GM12878 (cell line): ENCODE results near the gene PVALEF. TPM values are rescaled to one million over a fixed set of nuclear protein-coding genes. Genes with fewer than 3 reads are reported as not detected.

Experiments used
- ATAC-seq: fragments of 200-7000 bp; cut with Tn5 transposase; 3 replicates; pipeline ENCODE4 v1.9.1; 2020; ENCODE audit warnings: mild to moderate bottlenecking, moderate library complexity
- BruUV-seq: library from RNA; stranded (reverse); fragments of 400-500 nt; replicated peaks from 2 replicates; lab custom pipeline; 2021; lab: Mats Ljungman, UMichigan
- CTCF ChIA-PET: fragments of 300-600 bp; sonication (Branson Sonifier 250); formaldehyde crosslinking; extraction: SDS; loops from one replicate; lab custom pipeline; 2021; ENCODE audit warnings: inconsistent platforms; lab: Yijun Ruan, JAX
- POLR2A ChIA-PET: fragments of 350-600 bp; formaldehyde crosslinking; extraction: SDS; loops from one replicate; lab custom pipeline; 2021; ENCODE audit warnings: inconsistent platforms; lab: Charles Lee
- RAD21 ChIA-PET: fragments of 300-600 bp; sonication (Branson Sonifier 250); formaldehyde crosslinking; loops from one replicate; lab custom pipeline; 2023; ENCODE audit warnings: antibody characterized with exemption; ENCODE audit not compliant: unreplicated experiment; lab: Charles Lee
- SMC1A ChIA-PET: fragments of 300-600 bp; sonication (Branson Sonifier 250); formaldehyde crosslinking; loops from one replicate; lab custom pipeline; 2023; ENCODE audit not compliant: unreplicated experiment, uncharacterized antibody; lab: Charles Lee
- DNase-seq: peaks from one replicate; pipeline ENCODE4 v3.0.0-alpha.2; 2011; ENCODE audit warnings: low read depth, low spot score
- FAIRE-seq: peaks from 3 replicates; lab custom pipeline; 2011; peaks lifted over from hg19 to GRCh38; lab: Jason Lieb, UNC
- H2AFZ ChIP-seq: 2 replicates; pipeline ENCODE4 v1.6.0; 2011; ENCODE audit warnings: low read depth, low read length, control low read depth; ENCODE audit not compliant: control insufficient read depth
- H3K27ac ChIP-seq: 2 replicates; pipeline ENCODE4 v1.5.1; 2011; ENCODE audit warnings: control low read depth; ENCODE audit not compliant: control insufficient read depth, insufficient read depth
- H3K27me3 ChIP-seq, 2 experiments: replicated peaks in 1 of 2; 2 replicates each; pipeline versions ENCODE4 v1.6.0 to v1.6.1; 2011; ENCODE audit warnings: low read length in 1 of 2; ENCODE audit not compliant: control insufficient read depth in 2 of 2, insufficient read depth in 2 of 2
- H3K36me3 ChIP-seq, 2 experiments: 2 replicates each; pipeline ENCODE4 v1.5.1; 2011; ENCODE audit warnings: low read length in 1 of 2; ENCODE audit not compliant: control insufficient read depth in 2 of 2, insufficient read depth in 2 of 2
- H3K4me1 ChIP-seq: 2 replicates; pipeline ENCODE4 v1.6.1; 2011; ENCODE audit warnings: mild to moderate bottlenecking, low read length, moderate library complexity, mixed read lengths; ENCODE audit not compliant: control insufficient read depth, insufficient read depth
- H3K4me2 ChIP-seq: 2 replicates; pipeline ENCODE4 v1.6.0; 2011; ENCODE audit warnings: control low read depth; ENCODE audit not compliant: control insufficient read depth, insufficient read depth
- H3K4me3 ChIP-seq: fragments of 200-600 bp; sonication (generic); 2 replicates; pipeline ENCODE4 v1.5.1; 2016
- H3K79me2 ChIP-seq: 2 replicates; pipeline ENCODE4 v1.6.0; 2011; ENCODE audit warnings: low read length; ENCODE audit not compliant: control insufficient read depth, insufficient read depth
- H3K9ac ChIP-seq: 2 replicates; pipeline ENCODE4 v1.8.0; 2011; ENCODE audit warnings: low read length, control low read depth, mixed read lengths; ENCODE audit not compliant: control insufficient read depth, insufficient read depth
- H3K9me3 ChIP-seq: replicated peaks from 3 replicates; pipeline ENCODE4 v1.5.1; 2011; ENCODE audit warnings: mild to moderate bottlenecking, low read length; ENCODE audit not compliant: control insufficient read depth, insufficient read depth
- H4K20me1 ChIP-seq: 2 replicates; pipeline ENCODE4 v1.6.0; 2011; ENCODE audit not compliant: control insufficient read depth, insufficient read depth
- BCL11A ChIP-seq: IDR thresholded peaks from 2 replicates; pipeline ENCODE4 v1.6.1; 2011; ENCODE audit warnings: low read depth, low read length
- CUX1 ChIP-seq: IDR thresholded peaks from 2 replicates; pipeline ENCODE4 v1.6.1; 2012; ENCODE audit warnings: improper control_type of control experiment, low read depth, low read length; ENCODE audit not compliant: insufficient replicate concordance
- HDAC2 ChIP-seq: fragments of 200-600 bp; sonication (generic); IDR thresholded peaks from 2 replicates; pipeline ENCODE4 v1.6.1; 2017
- IKZF1 ChIP-seq: fragments of 450-650 bp; conservative IDR thresholded peaks from 2 replicates; pipeline ENCODE4 v1.6.1; 2017; ENCODE audit warnings: antibody characterized with exemption, mild to moderate bottlenecking
- KAT2A ChIP-seq: conservative IDR thresholded peaks from 2 replicates; pipeline ENCODE4 v1.6.1; 2011; ENCODE audit warnings: low read depth, low read length; ENCODE audit not compliant: control insufficient read depth
- RBBP5 ChIP-seq: fragments of 200-600 bp; sonication (generic); conservative IDR thresholded peaks from 2 replicates; pipeline ENCODE4 v1.6.1; 2016
- RELA ChIP-seq: fragments of 450-650 bp; IDR thresholded peaks from 2 replicates; pipeline ENCODE4 v1.8.0; 2014; ENCODE audit warnings: borderline replicate concordance; ENCODE audit not compliant: partially characterized antibody
- RFX5 ChIP-seq: IDR thresholded peaks from 2 replicates; pipeline ENCODE4 v1.6.1; 2011; ENCODE audit warnings: low read depth, low read length, improper control_type of control experiment
- SREBF2 ChIP-seq: IDR thresholded peaks from 2 replicates; pipeline ENCODE4 v1.6.1; 2012; ENCODE audit warnings: mild to moderate bottlenecking, low read length
- ZBED1 ChIP-seq: IDR thresholded peaks from 2 replicates; pipeline ENCODE4 v1.6.1; 2016; ENCODE audit warnings: borderline replicate concordance
- ZSCAN29 ChIP-seq: fragments of 450-650 bp; IDR thresholded peaks from 2 replicates; pipeline ENCODE4 v1.6.1; 2017; ENCODE audit warnings: mild to moderate bottlenecking, moderate library complexity
- WGBS: methylation state at CpG from one replicate; pipeline ENCODE4 v1.1.6; 2016; ENCODE audit warnings: low lambda C conversion rate; ENCODE audit not compliant: insufficient replicate concordance, insufficient coverage; ENCODE audit errors: missing lambda C conversion rate; 5-methylcytosine and 5-hydroxymethylcytosine counted together
- in situ Hi-C: fragments of 300-500 bp; cut with MboI; formaldehyde crosslinking; loops from 9 replicates; pipeline ENCODE4 v1.14.3; 2018; ENCODE audit warnings: mixed read lengths
- intact Hi-C: fragments of 100-400 bp; cut with micrococcal nuclease; formaldehyde crosslinking; loops from one replicate; pipeline ENCODE4 v1.14.2; 2022; ENCODE audit not compliant: unreplicated experiment
- polyA plus RNA-seq, 11 experiments: library from polyadenylated mRNA; depleted of rRNA in 4 of 11; unstranded in 6 of 11; stranded (reverse) in 5 of 11; fragments of >200 nt; fragmentation: Nextera tagmentation in 4 of 11; fragmentation: Illumina TruSeq in 1 of 11; extraction: Ambion mirVana in 4 of 11; extraction: Trizol in 1 of 11; gene quantifications; 1 replicate in 1 of 11; 2 replicates in 10 of 11; pipeline versions ENCODE4 v1.2.1 to v1.2.3, GENCODE V29; 2011 to 2016; ENCODE audit warnings: inconsistent platforms in 2 of 11, missing spikeins in 2 of 11, low read depth in 1 of 11
- total RNA-seq, 4 experiments: library from RNA; depleted of rRNA in 3 of 4; stranded (reverse); fragments of >200 nt in 3 of 4; fragmentation: Illumina TruSeq in 1 of 4; extraction: Trizol in 1 of 4; gene quantifications; 2 replicates each; pipeline versions ENCODE4 v1.2.1 to v1.2.3, GENCODE V29; 2013 to 2021

The PVALEF gene
- total and polyA plus RNA-seq, 10 of the 15 experiments (the other 5 are each of a cell fraction or from before 2014, with no cell fraction given): not detected

GRCh38 chr17:81124377-81124776, 40.9 kb upstream of the PVALEF start:
- Histone ChIP-seq H3K36me3 (no peaks in the 10 kb centered on the region), H3K9ac (no peak overlapping the region), H3K9me3 (no peaks in the 10 kb centered on the region), H3K4me2 (no peak overlapping the region), H3K4me1 (no peaks in the 10 kb centered on the region), H3K27me3 (no peaks in the 10 kb centered on the region), H3K4me3 (no peak overlapping the region), H2AFZ (no peak overlapping the region), H3K27ac (no peak overlapping the region), H3K79me2 (no peaks in the 10 kb centered on the region), H4K20me1 (no peaks in the 10 kb centered on the region)
- ATAC-seq: no peak
- TF ChIP-seq RELA (no peak), IKZF1 (no peak), BCL11A (no peak), HDAC2 (no peak), RFX5 (no peak), SREBF2 (no peak), ZSCAN29 (no peak), RBBP5 (no peak), CUX1 (no peak), ZBED1 (no peak), KAT2A (no peak)
- WGBS: 47% methylated on average over 12 of the region's 18 CpGs
- in situ Hi-C loops (no loop called here), intact Hi-C loops (no loop called here)
- no peak for FAIRE-seq
- ChIA-PET SMC1A (no interaction called here), POLR2A (no interaction called here), RAD21 (no interaction called here), CTCF (no interaction called here)
- no TSS peak for BruUV-seq
- no peak for DNase-seq
